HL-60 (cell line): ENCODE data around the gene SDHD.

Source experiments
- POLR2AphosphoS5 ChIP-seq: IDR thresholded peaks from 2 replicates; pipeline ENCODE4 v1.6.1; 2012; ENCODE audit warnings: low read depth
- TF ChIP-seq, protein P1 (sequence below): IDR thresholded peaks from one replicate; pipeline ENCODE4 v1.5.1; 2011; ENCODE audit warnings: low read length, control low read depth, inconsistent platforms; ENCODE audit not compliant: insufficient read depth

DNA sequence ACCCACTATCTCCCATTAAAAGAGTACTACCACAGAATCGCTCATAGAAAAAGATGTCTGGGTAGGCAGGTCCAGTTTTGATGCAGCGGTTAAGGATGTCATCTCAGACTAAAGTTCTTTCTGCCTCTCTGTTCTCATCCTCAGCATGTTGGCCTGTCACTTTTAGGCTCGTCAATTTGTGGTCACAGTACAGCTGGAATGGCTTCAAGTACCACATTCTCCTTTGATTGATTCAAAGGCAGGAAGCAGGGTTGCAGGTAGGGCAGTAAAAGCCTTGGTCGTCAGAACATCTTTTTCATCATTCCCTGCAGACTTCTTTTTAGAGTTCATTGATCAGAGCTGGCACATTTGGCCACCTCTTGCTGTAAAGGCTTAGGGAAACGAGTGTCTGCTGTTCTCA is 28.7 kb downstream of the SDHD start:
- TF ChIP-seq, protein P1, sequence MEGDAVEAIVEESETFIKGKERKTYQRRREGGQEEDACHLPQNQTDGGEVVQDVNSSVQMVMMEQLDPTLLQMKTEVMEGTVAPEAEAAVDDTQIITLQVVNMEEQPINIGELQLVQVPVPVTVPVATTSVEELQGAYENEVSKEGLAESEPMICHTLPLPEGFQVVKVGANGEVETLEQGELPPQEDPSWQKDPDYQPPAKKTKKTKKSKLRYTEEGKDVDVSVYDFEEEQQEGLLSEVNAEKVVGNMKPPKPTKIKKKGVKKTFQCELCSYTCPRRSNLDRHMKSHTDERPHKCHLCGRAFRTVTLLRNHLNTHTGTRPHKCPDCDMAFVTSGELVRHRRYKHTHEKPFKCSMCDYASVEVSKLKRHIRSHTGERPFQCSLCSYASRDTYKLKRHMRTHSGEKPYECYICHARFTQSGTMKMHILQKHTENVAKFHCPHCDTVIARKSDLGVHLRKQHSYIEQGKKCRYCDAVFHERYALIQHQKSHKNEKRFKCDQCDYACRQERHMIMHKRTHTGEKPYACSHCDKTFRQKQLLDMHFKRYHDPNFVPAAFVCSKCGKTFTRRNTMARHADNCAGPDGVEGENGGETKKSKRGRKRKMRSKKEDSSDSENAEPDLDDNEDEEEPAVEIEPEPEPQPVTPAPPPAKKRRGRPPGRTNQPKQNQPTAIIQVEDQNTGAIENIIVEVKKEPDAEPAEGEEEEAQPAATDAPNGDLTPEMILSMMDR = no peak
- no peak for TF ChIP-seq POLR2AphosphoS5
